Measurements from ENCODE around the gene HACE1. TPM values are rescaled to one million over a fixed set of nuclear protein-coding genes. Genes with fewer than 3 reads are reported as not detected.

HACE1 gene
- total RNA-seq, 4 donors from 2014 or later = 14.7 to 25.5 (median 22.5) TPM

GRCh38 chr6:104736545-104736944 is 123.2 kb downstream of the HACE1 start:
- TF ChIP-seq, protein P1, sequence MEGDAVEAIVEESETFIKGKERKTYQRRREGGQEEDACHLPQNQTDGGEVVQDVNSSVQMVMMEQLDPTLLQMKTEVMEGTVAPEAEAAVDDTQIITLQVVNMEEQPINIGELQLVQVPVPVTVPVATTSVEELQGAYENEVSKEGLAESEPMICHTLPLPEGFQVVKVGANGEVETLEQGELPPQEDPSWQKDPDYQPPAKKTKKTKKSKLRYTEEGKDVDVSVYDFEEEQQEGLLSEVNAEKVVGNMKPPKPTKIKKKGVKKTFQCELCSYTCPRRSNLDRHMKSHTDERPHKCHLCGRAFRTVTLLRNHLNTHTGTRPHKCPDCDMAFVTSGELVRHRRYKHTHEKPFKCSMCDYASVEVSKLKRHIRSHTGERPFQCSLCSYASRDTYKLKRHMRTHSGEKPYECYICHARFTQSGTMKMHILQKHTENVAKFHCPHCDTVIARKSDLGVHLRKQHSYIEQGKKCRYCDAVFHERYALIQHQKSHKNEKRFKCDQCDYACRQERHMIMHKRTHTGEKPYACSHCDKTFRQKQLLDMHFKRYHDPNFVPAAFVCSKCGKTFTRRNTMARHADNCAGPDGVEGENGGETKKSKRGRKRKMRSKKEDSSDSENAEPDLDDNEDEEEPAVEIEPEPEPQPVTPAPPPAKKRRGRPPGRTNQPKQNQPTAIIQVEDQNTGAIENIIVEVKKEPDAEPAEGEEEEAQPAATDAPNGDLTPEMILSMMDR (IDR thresholded peaks at IDR 0.05) = no peak
- TF ChIP-seq POLR2A (IDR thresholded peaks at IDR 0.05) (no peak), POLR2AphosphoS5 (IDR thresholded peaks at IDR 0.05) (no peak), EP300 (IDR thresholded peaks at IDR 0.05) (no peak)
- ATAC-seq = no peak
- WGBS, 2 donors (ENCODE audit: low coverage in 1 of 2) = 85 to 88% methylated on average over 1 of the region's 1 CpG

GRCh38 chr6:104730450-104730849 is 129.3 kb downstream of the HACE1 start:
- Histone ChIP-seq H3K4me1 (no peaks in the 10 kb centered on the region), H3K27ac (no peak overlapping the region), H3K9me3 (no peaks in the 10 kb centered on the region), H3K27me3 (no peaks in the 10 kb centered on the region), H3K4me3 (no peak overlapping the region), H3K36me3 (peaks cover 0 to 24% of the 10 kb centered on the region in 2 donors)
- TF ChIP-seq POLR2A (IDR thresholded peaks at IDR 0.05) = no peak
- no peak for TF ChIP-seq EP300 (IDR thresholded peaks at IDR 0.05)
- TF ChIP-seq POLR2AphosphoS5 (IDR thresholded peaks at IDR 0.05) = no peak
- ATAC-seq = no peak
- WGBS, 2 donors (ENCODE audit: low coverage in 1 of 2) = 98 to 100% methylated on average over 2 of the region's 2 CpGs

More at GRCh38 chr6:104736545-104736944, 123.2 kb downstream of the HACE1 start:
- no peak overlapping the region for H3K27ac ChIP-seq
- peaks cover 0 to 14% of the 10 kb centered on the region in 2 donors for H3K36me3 ChIP-seq
- no peaks in the 10 kb centered on the region for H3K27me3 ChIP-seq
- H3K4me3 ChIP-seq = no peak overlapping the region
- H3K4me1 ChIP-seq = no peaks in the 10 kb centered on the region
- peaks cover 0 to 4% (median 0%) of the 10 kb centered on the region in 3 donors for H3K9me3 ChIP-seq

- H3K4me1 ChIP-seq = no peaks in the 10 kb centered on the region
- ATAC-seq = no peak
- H3K27me3 ChIP-seq = no peaks in the 10 kb centered on the region
- H3K4me3 ChIP-seq = no peak overlapping the region
- H3K27ac ChIP-seq = no peak overlapping the region
- H3K9me3 ChIP-seq = no peaks in the 10 kb centered on the region
- peaks cover 0 to 24% of the 10 kb centered on the region in 2 donors for H3K36me3 ChIP-seq
- TF ChIP-seq POLR2AphosphoS5 (IDR thresholded peaks at IDR 0.05) (no peak), POLR2A (IDR thresholded peaks at IDR 0.05) (no peak), EP300 (IDR thresholded peaks at IDR 0.05) (no peak)
- TF ChIP-seq, protein P1 (IDR thresholded peaks at IDR 0.05) = no peak
These were observed 130.3 kb downstream of the HACE1 start for GRCh38 chr6:104729433-104729832.

- ATAC-seq = no peak
- TF ChIP-seq POLR2AphosphoS5 (IDR thresholded peaks at IDR 0.05) (no peak), POLR2A (IDR thresholded peaks at IDR 0.05) (no peak), EP300 (IDR thresholded peaks at IDR 0.05) (no peak)
- TF ChIP-seq, protein P1 (IDR thresholded peaks at IDR 0.05) = no peak
- no peaks in the 10 kb centered on the region for H3K4me1 ChIP-seq
- H3K27ac ChIP-seq = no peak overlapping the region
- H3K4me3 ChIP-seq = no peak overlapping the region
- peaks cover 0 to 19% of the 10 kb centered on the region in 2 donors for H3K36me3 ChIP-seq
- H3K9me3 ChIP-seq = no peaks in the 10 kb centered on the region
- WGBS, 2 donors (ENCODE audit: low coverage in 1 of 2) = 43 to 46% methylated on average over 4 of the region's 4 CpGs
- H3K27me3 ChIP-seq = no peaks in the 10 kb centered on the region
These were observed 131.3 kb downstream of the HACE1 start for GRCh38 chr6:104728448-104728847.

DNA sequence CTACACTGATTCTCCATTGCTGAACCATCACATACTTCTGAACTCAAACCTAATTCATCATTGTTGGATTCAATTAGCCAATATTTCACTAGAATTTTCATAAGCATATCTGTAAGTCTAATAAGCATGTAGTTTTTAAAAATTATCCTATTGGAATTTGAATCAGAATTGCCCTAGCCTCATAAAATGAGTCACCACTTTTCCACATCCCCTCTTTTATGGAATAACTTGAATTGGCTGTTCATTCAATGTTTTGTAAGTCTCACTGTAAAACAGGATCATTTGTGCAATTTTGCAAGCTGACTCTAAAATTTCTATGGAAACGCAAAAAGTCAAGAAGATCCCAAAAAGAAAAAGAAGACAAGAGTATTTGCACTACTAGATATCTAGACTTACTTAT is 141.0 kb downstream of the HACE1 start:
- WGBS, 2 donors (ENCODE audit: low coverage in 1 of 2) = 86% methylated on average over 1 of the region's 1 CpG
- TF ChIP-seq, protein P1 (IDR thresholded peaks at IDR 0.05) = no peak
- no peak for TF ChIP-seq EP300 (IDR thresholded peaks at IDR 0.05)
- no peak for TF ChIP-seq POLR2AphosphoS5 (IDR thresholded peaks at IDR 0.05)
- TF ChIP-seq POLR2A (IDR thresholded peaks at IDR 0.05) = no peak
- Histone ChIP-seq H3K27me3 (no peaks in the 10 kb centered on the region), H3K4me1 (no peaks in the 10 kb centered on the region), H3K4me3 (no peak overlapping the region), H3K9me3 (no peaks in the 10 kb centered on the region), H3K27ac (no peak overlapping the region), H3K36me3 (no peaks in the 10 kb centered on the region)
- ATAC-seq = no peak

Data from gastroesophageal sphincter (tissue), 4 donors.